GM23338 (cell line): Measurements from ENCODE around the gene TINAGL1. TPM values are rescaled to one million over a fixed set of nuclear protein-coding genes. Genes with fewer than 3 reads are reported as not detected.
A peak's percentile ranks its signal among the peaks of the same experiment; 100 is the strongest.

Source experiments
- ATAC-seq: fragments of 200-7000 bp; cut with Tn5 transposase; 3 replicates; pipeline ENCODE4 v1.9.1; 2020
- DNase-seq: peaks from one replicate; pipeline ENCODE4 v3.0.0-alpha.2; 2015; ENCODE audit warnings: low spot score
- H2AFZ ChIP-seq: fragments of 200-600 bp; sonication (generic); 2 replicates; pipeline ENCODE4 v1.8.0; 2016; ENCODE audit warnings: antibody characterized with exemption, mild to moderate bottlenecking, moderate library complexity
- H3F3A ChIP-seq: fragments of 200-600 bp; sonication (generic); replicated peaks from 2 replicates; pipeline ENCODE4 v1.8.0; 2017; ENCODE audit warnings: antibody characterized with exemption, mixed run types, low read depth
- H3K27ac ChIP-seq: fragments of 200-600 bp; sonication (generic); 2 replicates; pipeline ENCODE4 v1.6.1; 2016; ENCODE audit warnings: low read depth
- H3K27me3 ChIP-seq: fragments of 200-600 bp; sonication (generic); 2 replicates; pipeline ENCODE4 v1.8.0; 2016; ENCODE audit warnings: mild to moderate bottlenecking, mixed run types, moderate library complexity; ENCODE audit not compliant: insufficient read depth
- H3K36me3 ChIP-seq: fragments of 200-600 bp; sonication (generic); 2 replicates; pipeline ENCODE4 v1.8.0; 2016; ENCODE audit warnings: mild to moderate bottlenecking; ENCODE audit not compliant: insufficient read depth
- H3K4me1 ChIP-seq: fragments of 200-600 bp; sonication (generic); 2 replicates; pipeline ENCODE4 v1.8.0; 2016; ENCODE audit warnings: mild to moderate bottlenecking, moderate library complexity; ENCODE audit not compliant: insufficient read depth
- H3K4me2 ChIP-seq: fragments of 200-600 bp; sonication (generic); 2 replicates; pipeline ENCODE4 v1.7.1; 2017; ENCODE audit warnings: mixed run types
- H3K4me3 ChIP-seq: fragments of 200-600 bp; sonication (generic); 2 replicates; pipeline ENCODE4 v1.6.1; 2016; ENCODE audit warnings: mixed run types
- H3K79me2 ChIP-seq: fragments of 200-600 bp; sonication (generic); replicated peaks from 2 replicates; pipeline ENCODE4 v1.8.0; 2017; ENCODE audit warnings: mild to moderate bottlenecking; ENCODE audit not compliant: insufficient read depth
- H3K9me2 ChIP-seq: fragments of 200-600 bp; sonication (generic); 2 replicates; pipeline ENCODE4 v1.8.0; 2017; ENCODE audit not compliant: insufficient read depth
- H4K20me1 ChIP-seq: fragments of 200-600 bp; sonication (generic); replicated peaks from 2 replicates; pipeline ENCODE4 v1.8.0; 2017; ENCODE audit warnings: mild to moderate bottlenecking; ENCODE audit not compliant: insufficient read depth
- H3K27ac Mint-ChIP-seq: 2 replicates; pipeline ENCODE4 v1.8.0; 2020; ENCODE audit warnings: inconsistent platforms, mild to moderate bottlenecking, moderate library complexity, mixed read lengths
- H3K27me3 Mint-ChIP-seq: 3 replicates; pipeline ENCODE4 v1.8.0; 2022; ENCODE audit warnings: low read depth, mild to moderate bottlenecking, moderate library complexity, mixed read lengths, inconsistent platforms; ENCODE audit not compliant: insufficient read depth, poor library complexity
- H3K36me3 Mint-ChIP-seq: 3 replicates; pipeline ENCODE4 v1.8.0; 2021; ENCODE audit warnings: low read depth, mild to moderate bottlenecking, inconsistent platforms, moderate library complexity, mixed read lengths
- H3K4me1 Mint-ChIP-seq: 3 replicates; pipeline ENCODE4 v1.8.0; 2020; ENCODE audit warnings: mild to moderate bottlenecking, inconsistent platforms, mixed read lengths
- H3K4me3 Mint-ChIP-seq: 3 replicates; pipeline ENCODE4 v1.8.0; 2021; ENCODE audit warnings: moderate library complexity, mild to moderate bottlenecking, inconsistent platforms, mixed read lengths
- H3K9me3 Mint-ChIP-seq: 3 replicates; pipeline ENCODE4 v1.8.0; 2020; ENCODE audit warnings: moderate library complexity, mild to moderate bottlenecking, inconsistent platforms, mixed read lengths
- CREB1 ChIP-seq: fragments of 250-450 bp; sonication (Bioruptor Pico); IDR thresholded peaks from 2 replicates; pipeline ENCODE4 v1.5.0; 2020; ENCODE audit warnings: low read depth, mild to moderate bottlenecking, moderate library complexity
- CTCF ChIP-seq, 2 experiments: fragments of 200-600 bp in 1 of 2; sonication (generic) in 1 of 2; conservative IDR thresholded peaks; 2 replicates each; pipeline versions ENCODE4 v1.5.1 to v1.6.1; 2016 to 2017; ENCODE audit warnings: antibody characterized with exemption in 2 of 2, low read depth in 2 of 2, mild to moderate bottlenecking in 2 of 2, moderate library complexity in 1 of 2
- EZH2 ChIP-seq: fragments of 200-600 bp; sonication (generic); IDR thresholded peaks from one replicate; pipeline ENCODE4 v1.8.0; 2017; ENCODE audit warnings: antibody characterized with exemption, mild to moderate bottlenecking, low read depth; ENCODE audit not compliant: unreplicated experiment
- EZH2phosphoT487 ChIP-seq: fragments of 200-600 bp; sonication (generic); IDR thresholded peaks from one replicate; pipeline ENCODE4 v1.8.1; 2018; ENCODE audit warnings: antibody characterized with exemption; ENCODE audit not compliant: unreplicated experiment
- JUNB ChIP-seq: IDR thresholded peaks from one replicate; pipeline ENCODE4 v1.6.1; 2016; ENCODE audit warnings: antibody characterized with exemption; ENCODE audit not compliant: unreplicated experiment
- NANOG ChIP-seq: IDR thresholded peaks from 2 replicates; pipeline ENCODE4 v1.6.1; 2016; ENCODE audit warnings: antibody characterized with exemption, borderline replicate concordance
- POLR2AphosphoS5 ChIP-seq: IDR thresholded peaks from 2 replicates; pipeline ENCODE4 v1.6.1; 2016; ENCODE audit warnings: antibody characterized with exemption, low read depth
- STAT1 ChIP-seq: IDR thresholded peaks from one replicate; pipeline ENCODE4 v1.6.1; 2016; ENCODE audit warnings: antibody characterized with exemption; ENCODE audit not compliant: unreplicated experiment
- ZNF114 ChIP-seq: fragments of 250-450 bp; sonication (Bioruptor Pico); IDR thresholded peaks from 2 replicates; pipeline ENCODE4 v1.5.0; 2020; ENCODE audit warnings: mild to moderate bottlenecking, moderate library complexity
- ZNF331 ChIP-seq: fragments of 250-450 bp; sonication (Bioruptor Pico); IDR thresholded peaks from 2 replicates; pipeline ENCODE4 v1.5.0; 2020; ENCODE audit warnings: low read depth, mild to moderate bottlenecking, moderate library complexity
- ZNF462 ChIP-seq: fragments of 250-450 bp; sonication (Bioruptor Pico); IDR thresholded peaks from 2 replicates; pipeline ENCODE4 v1.5.0; 2020; ENCODE audit warnings: mild to moderate bottlenecking, moderate library complexity
- polyA plus RNA-seq: library from polyadenylated mRNA; unstranded; fragments of >200 nt; fragmentation: Nextera tagmentation; extraction: Ambion mirVana; gene quantifications from 2 replicates; pipeline ENCODE4 v1.2.1, GENCODE V29; 2016
- total RNA-seq: library from RNA; depleted of rRNA; stranded (reverse); fragments of >200 nt; shearing (Covaris generic); gene quantifications from 2 replicates; pipeline ENCODE4 v1.2.3, GENCODE V29; 2014
- TF ChIP-seq, protein P1 (sequence below): IDR thresholded peaks from one replicate; pipeline ENCODE4 v1.6.1; 2018; ENCODE audit warnings: antibody characterized with exemption; ENCODE audit not compliant: unreplicated experiment
- TF ChIP-seq, protein P2 (sequence below): IDR thresholded peaks from 2 replicates; pipeline ENCODE4 v1.6.1; 2016; ENCODE audit warnings: antibody characterized with exemption

TINAGL1 gene
- total and polyA plus RNA-seq, 2 experiments from 2014 or later = 6.8 to 15.8 TPM

DNA sequence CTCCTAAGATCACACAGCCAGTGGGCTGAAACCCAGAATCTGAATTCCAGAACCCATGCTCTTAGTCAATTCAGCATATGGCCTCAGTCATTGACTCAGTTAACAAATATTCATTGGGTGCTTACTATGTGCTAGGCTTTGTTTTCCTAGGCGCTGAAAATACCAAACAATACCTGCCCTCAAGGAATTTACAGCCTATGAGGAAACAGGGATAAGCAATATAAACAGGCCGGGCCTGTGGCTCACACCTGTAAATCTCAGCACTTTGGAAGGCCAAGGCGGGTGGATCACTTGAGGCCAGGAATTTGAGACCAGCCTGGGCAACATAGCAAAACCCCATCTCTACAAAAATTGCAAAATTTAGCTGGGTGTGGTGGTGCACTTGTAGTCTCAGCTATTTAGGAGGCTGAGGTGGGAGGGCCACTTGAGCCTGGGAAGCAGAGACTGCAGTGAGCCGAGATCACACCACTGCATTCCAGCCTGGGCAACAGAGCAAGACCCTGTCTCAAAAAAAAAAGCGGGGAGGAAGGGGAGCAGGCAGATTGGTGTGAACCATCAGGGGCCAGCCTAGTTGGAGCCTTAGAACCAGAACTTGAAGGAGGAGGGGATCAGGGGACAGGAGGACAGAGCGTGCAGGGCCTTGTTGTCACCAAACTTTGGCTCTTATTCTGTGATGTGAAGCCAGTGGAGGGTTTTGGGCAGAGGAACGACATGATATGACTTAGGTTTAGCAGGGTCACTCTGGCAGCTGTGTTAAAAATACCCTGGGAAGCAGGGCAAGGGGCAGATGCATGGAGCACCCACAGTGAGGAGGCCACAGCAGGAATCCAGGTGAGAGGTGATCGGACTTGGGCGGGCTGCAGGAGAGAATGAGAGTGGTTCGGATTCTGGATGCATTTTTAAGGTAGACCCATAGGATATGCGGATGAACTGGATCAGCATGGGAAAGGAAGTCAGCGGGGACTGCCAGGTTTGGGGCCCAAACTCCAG is 5.8 kb downstream of the TINAGL1 start:
- H3K4me2 ChIP-seq = peak overlapping the region; percentile 66; the same call in 1 of the 2 replicates
- H3K9me2 ChIP-seq = no peaks in the 10 kb centered on the region
- peaks cover 5% of the 10 kb centered on the region for H3F3A ChIP-seq
- no peak overlapping the region for H2AFZ ChIP-seq
- H3K79me2 ChIP-seq = no peaks in the 10 kb centered on the region
- DNase-seq = peak; percentile 18
- Mint-ChIP-seq H3K4me3 (peak overlapping the region; percentile 23; the same call in 2 of the 3 replicates), H3K36me3 (no peaks in the 10 kb centered on the region), H3K4me1 (peaks cover 31% of the 10 kb centered on the region), H3K27ac (peak overlapping the region; percentile 78; the same call in 1 of the 2 replicates), H3K9me3 (no peaks in the 10 kb centered on the region), H3K27me3 (peaks cover 8% of the 10 kb centered on the region)
- peak overlapping the region; percentile 39; the same call in 1 of the 2 replicates for H3K27ac ChIP-seq
- H4K20me1 ChIP-seq = no peaks in the 10 kb centered on the region; the same call in 1 of the 2 replicates
- H3K4me3 ChIP-seq = no peak overlapping the region
- H3K27me3 ChIP-seq = no peaks in the 10 kb centered on the region
- TF ChIP-seq ZNF331 (no peak), CTCF (conservative IDR thresholded peaks at IDR 0.05; ENCODE audit: low read depth in 2 of 2) (no peak), EZH2 (no peak), NANOG (no peak), ZNF462 (CRISPR knock-in tag) (no peak), EZH2phosphoT487 (no peak), STAT1 (no peak), ZNF114 (CRISPR knock-in tag) (no peak), POLR2AphosphoS5 (no peak), CREB1 (no peak), JUNB (no peak)
- TF ChIP-seq, protein P1, sequence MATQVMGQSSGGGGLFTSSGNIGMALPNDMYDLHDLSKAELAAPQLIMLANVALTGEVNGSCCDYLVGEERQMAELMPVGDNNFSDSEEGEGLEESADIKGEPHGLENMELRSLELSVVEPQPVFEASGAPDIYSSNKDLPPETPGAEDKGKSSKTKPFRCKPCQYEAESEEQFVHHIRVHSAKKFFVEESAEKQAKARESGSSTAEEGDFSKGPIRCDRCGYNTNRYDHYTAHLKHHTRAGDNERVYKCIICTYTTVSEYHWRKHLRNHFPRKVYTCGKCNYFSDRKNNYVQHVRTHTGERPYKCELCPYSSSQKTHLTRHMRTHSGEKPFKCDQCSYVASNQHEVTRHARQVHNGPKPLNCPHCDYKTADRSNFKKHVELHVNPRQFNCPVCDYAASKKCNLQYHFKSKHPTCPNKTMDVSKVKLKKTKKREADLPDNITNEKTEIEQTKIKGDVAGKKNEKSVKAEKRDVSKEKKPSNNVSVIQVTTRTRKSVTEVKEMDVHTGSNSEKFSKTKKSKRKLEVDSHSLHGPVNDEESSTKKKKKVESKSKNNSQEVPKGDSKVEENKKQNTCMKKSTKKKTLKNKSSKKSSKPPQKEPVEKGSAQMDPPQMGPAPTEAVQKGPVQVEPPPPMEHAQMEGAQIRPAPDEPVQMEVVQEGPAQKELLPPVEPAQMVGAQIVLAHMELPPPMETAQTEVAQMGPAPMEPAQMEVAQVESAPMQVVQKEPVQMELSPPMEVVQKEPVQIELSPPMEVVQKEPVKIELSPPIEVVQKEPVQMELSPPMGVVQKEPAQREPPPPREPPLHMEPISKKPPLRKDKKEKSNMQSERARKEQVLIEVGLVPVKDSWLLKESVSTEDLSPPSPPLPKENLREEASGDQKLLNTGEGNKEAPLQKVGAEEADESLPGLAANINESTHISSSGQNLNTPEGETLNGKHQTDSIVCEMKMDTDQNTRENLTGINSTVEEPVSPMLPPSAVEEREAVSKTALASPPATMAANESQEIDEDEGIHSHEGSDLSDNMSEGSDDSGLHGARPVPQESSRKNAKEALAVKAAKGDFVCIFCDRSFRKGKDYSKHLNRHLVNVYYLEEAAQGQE = no peak
- TF ChIP-seq, protein P2, sequence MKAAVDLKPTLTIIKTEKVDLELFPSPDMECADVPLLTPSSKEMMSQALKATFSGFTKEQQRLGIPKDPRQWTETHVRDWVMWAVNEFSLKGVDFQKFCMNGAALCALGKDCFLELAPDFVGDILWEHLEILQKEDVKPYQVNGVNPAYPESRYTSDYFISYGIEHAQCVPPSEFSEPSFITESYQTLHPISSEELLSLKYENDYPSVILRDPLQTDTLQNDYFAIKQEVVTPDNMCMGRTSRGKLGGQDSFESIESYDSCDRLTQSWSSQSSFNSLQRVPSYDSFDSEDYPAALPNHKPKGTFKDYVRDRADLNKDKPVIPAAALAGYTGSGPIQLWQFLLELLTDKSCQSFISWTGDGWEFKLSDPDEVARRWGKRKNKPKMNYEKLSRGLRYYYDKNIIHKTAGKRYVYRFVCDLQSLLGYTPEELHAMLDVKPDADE = no peak
- H3K36me3 ChIP-seq = no peaks in the 10 kb centered on the region
- ATAC-seq = no peak
- peaks cover 39% of the 10 kb centered on the region for H3K4me1 ChIP-seq
